Hepatocyte (in vitro differentiated cells): ENCODE measurements around the gene MORN2. TPM values are rescaled to one million over a fixed set of nuclear protein-coding genes. Genes with fewer than 3 reads are reported as not detected.

ENCODE experiments used
- DNase-seq: peaks from one replicate; pipeline ENCODE4 v3.0.0-alpha.2; 2016; ENCODE audit warnings: low spot score
- H2AFZ ChIP-seq: fragments of 200-600 bp; sonication (generic); 2 replicates; pipeline ENCODE4 v1.6.0; 2016; ENCODE audit warnings: antibody characterized with exemption, mild to moderate bottlenecking
- H3K27ac ChIP-seq: fragments of 200-600 bp; sonication (generic); 2 replicates; pipeline ENCODE4 v1.5.1; 2016; ENCODE audit warnings: mild to moderate bottlenecking
- H3K27me3 ChIP-seq: fragments of 200-600 bp; sonication (generic); 2 replicates; pipeline ENCODE4 v1.6.1; 2016
- H3K36me3 ChIP-seq: fragments of 200-600 bp; sonication (generic); replicated peaks from 2 replicates; pipeline ENCODE4 v1.5.1; 2016; ENCODE audit warnings: low read depth; ENCODE audit not compliant: insufficient read depth
- H3K4me1 ChIP-seq: fragments of 200-600 bp; sonication (generic); 2 replicates; pipeline ENCODE4 v1.5.1; 2016; ENCODE audit warnings: mild to moderate bottlenecking, moderate library complexity; ENCODE audit not compliant: insufficient read depth
- H3K4me2 ChIP-seq: fragments of 200-600 bp; sonication (generic); 2 replicates; pipeline ENCODE4 v1.6.0; 2016
- H3K4me3 ChIP-seq: fragments of 200-600 bp; sonication (generic); 2 replicates; pipeline ENCODE4 v1.5.1; 2016; ENCODE audit warnings: mild to moderate bottlenecking
- H3K79me2 ChIP-seq: fragments of 200-600 bp; sonication (generic); 2 replicates; pipeline ENCODE4 v1.6.0; 2017; ENCODE audit warnings: mild to moderate bottlenecking
- H3K9me2 ChIP-seq: fragments of 200-600 bp; sonication (generic); replicated peaks from 2 replicates; pipeline ENCODE4 v1.6.0; 2017; ENCODE audit warnings: mild to moderate bottlenecking; ENCODE audit not compliant: insufficient read depth
- H3K9me3 ChIP-seq: fragments of 200-600 bp; sonication (generic); 2 replicates; pipeline ENCODE4 v1.5.1; 2016; ENCODE audit warnings: low read depth, mild to moderate bottlenecking
- H4K20me1 ChIP-seq: fragments of 200-600 bp; sonication (generic); 2 replicates; pipeline ENCODE4 v1.6.0; 2016; ENCODE audit warnings: mild to moderate bottlenecking; ENCODE audit not compliant: insufficient read depth, poor library complexity, severe bottlenecking
- EZH2 ChIP-seq: fragments of 200-600 bp; sonication (generic); IDR thresholded peaks from 2 replicates; pipeline ENCODE4 v1.6.1; 2016; ENCODE audit warnings: antibody characterized with exemption, mild to moderate bottlenecking, borderline replicate concordance
- EZH2phosphoT487 ChIP-seq: fragments of 200-600 bp; sonication (generic); IDR thresholded peaks from one replicate; pipeline ENCODE4 v1.6.1; 2018; ENCODE audit warnings: antibody characterized with exemption, mild to moderate bottlenecking, low read depth, moderate library complexity; ENCODE audit not compliant: unreplicated experiment, severe bottlenecking
- WGBS: methylation state at CpG from one replicate; pipeline ENCODE4 v1.1.6; 2016; ENCODE audit warnings: low lambda C conversion rate; ENCODE audit errors: missing lambda C conversion rate; 5-methylcytosine and 5-hydroxymethylcytosine counted together
- polyA plus RNA-seq: library from polyadenylated mRNA; unstranded; fragments of >200 nt; fragmentation: Nextera tagmentation; extraction: Ambion mirVana; gene quantifications from 2 replicates; pipeline ENCODE4 v1.2.1, GENCODE V29; 2016
- total RNA-seq: library from RNA; depleted of rRNA; stranded (reverse); fragments of >200 nt; gene quantifications from 2 replicates; pipeline ENCODE4 v1.2.3, GENCODE V29; 2014
- TF ChIP-seq, protein P1 (sequence below): fragments of 200-600 bp; sonication (generic); IDR thresholded peaks from 2 replicates; pipeline ENCODE4 v1.5.1; 2016; ENCODE audit warnings: antibody characterized with exemption, mild to moderate bottlenecking; ENCODE audit not compliant: poor library complexity

The MORN2 gene
- total and polyA plus RNA-seq, 2 experiments from 2014 or later = 19.3 to 26.4 TPM

DNA sequence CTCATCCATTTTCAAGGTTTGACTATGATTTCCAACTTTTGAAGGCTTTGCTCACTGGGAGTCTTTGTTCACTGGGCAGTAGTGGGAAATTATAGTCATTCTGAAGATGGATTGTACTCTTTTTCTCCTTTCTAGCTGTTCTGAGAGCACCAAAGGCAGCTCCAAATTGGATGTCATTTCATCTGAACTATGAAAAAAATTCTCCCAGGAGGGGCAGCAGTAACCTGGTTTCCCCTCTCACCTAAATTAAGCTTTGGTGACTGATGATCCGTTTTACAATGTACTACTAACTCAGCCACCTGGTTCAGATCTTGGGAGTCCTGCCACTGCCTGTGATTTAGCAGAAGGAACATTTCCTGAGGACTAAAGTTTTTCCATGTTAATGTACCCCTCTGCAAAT, 31.5 kb downstream of the MORN2 start:
- Histone ChIP-seq H3K4me1 (no peaks in the 10 kb centered on the region), H2AFZ (no peak overlapping the region), H3K27me3 (no peaks in the 10 kb centered on the region), H4K20me1 (no peaks in the 10 kb centered on the region), H3K4me3 (no peak overlapping the region), H3K36me3 (no peaks in the 10 kb centered on the region), H3K79me2 (no peaks in the 10 kb centered on the region), H3K9me3 (no peaks in the 10 kb centered on the region), H3K4me2 (no peak overlapping the region), H3K9me2 (no peaks in the 10 kb centered on the region), H3K27ac (no peak overlapping the region)
- WGBS = 80% methylated on average over 1 of the region's 1 CpG
- no peak for DNase-seq
- TF ChIP-seq, protein P1, sequence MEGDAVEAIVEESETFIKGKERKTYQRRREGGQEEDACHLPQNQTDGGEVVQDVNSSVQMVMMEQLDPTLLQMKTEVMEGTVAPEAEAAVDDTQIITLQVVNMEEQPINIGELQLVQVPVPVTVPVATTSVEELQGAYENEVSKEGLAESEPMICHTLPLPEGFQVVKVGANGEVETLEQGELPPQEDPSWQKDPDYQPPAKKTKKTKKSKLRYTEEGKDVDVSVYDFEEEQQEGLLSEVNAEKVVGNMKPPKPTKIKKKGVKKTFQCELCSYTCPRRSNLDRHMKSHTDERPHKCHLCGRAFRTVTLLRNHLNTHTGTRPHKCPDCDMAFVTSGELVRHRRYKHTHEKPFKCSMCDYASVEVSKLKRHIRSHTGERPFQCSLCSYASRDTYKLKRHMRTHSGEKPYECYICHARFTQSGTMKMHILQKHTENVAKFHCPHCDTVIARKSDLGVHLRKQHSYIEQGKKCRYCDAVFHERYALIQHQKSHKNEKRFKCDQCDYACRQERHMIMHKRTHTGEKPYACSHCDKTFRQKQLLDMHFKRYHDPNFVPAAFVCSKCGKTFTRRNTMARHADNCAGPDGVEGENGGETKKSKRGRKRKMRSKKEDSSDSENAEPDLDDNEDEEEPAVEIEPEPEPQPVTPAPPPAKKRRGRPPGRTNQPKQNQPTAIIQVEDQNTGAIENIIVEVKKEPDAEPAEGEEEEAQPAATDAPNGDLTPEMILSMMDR = no peak
- TF ChIP-seq EZH2 = no peak
- no peak for TF ChIP-seq EZH2phosphoT487

DNA sequence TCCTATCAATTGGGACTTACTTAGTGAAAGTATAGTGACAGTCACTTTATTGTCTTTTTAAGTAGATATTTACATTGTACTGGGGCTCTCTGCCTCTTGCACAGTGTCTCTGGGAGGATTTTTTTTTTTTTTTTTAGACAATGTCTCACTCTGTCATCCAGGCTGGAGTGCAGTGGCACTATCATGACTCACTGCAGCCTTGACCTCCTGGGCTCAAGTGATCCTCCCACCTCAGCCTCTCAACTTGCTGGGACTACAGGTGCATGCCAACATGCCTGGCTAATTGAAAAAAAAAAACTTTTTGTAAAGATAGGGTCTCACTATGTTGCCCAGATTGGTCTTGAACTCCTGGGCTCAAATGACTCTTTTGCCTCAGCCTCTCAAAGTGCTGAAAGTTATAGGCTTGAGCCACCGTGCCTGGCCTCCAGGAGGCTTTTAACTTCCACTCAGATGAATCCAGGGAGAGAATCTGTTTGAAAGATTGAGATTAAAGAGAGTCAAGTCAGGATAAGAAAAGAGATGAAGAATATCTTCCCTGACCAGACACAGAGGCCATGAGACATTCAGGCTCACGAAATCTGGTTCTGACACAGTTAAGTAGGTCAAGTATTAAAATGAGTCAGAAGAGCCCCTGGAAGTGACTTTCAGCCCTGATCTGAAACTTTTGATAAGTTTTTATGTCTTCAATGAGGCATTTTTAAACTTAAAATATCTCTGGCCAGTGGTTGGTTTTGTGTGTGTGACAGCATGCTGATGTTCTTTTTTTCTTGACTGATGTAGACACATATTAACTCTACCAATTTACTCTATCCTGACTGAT, 32.2 kb downstream of the MORN2 start:
- no peak for DNase-seq
- TF ChIP-seq, protein P1 = no peak
- TF ChIP-seq EZH2phosphoT487 = no peak
- no peak for TF ChIP-seq EZH2
- Histone ChIP-seq H2AFZ (no peak overlapping the region), H3K4me1 (no peaks in the 10 kb centered on the region), H3K36me3 (no peaks in the 10 kb centered on the region), H3K9me3 (no peaks in the 10 kb centered on the region), H4K20me1 (no peaks in the 10 kb centered on the region), H3K27me3 (no peaks in the 10 kb centered on the region), H3K4me3 (no peak overlapping the region), H3K9me2 (no peaks in the 10 kb centered on the region), H3K27ac (no peak overlapping the region), H3K4me2 (no peak overlapping the region), H3K79me2 (no peaks in the 10 kb centered on the region)
- WGBS = 71% methylated on average over 2 of the region's 2 CpGs

DNA sequence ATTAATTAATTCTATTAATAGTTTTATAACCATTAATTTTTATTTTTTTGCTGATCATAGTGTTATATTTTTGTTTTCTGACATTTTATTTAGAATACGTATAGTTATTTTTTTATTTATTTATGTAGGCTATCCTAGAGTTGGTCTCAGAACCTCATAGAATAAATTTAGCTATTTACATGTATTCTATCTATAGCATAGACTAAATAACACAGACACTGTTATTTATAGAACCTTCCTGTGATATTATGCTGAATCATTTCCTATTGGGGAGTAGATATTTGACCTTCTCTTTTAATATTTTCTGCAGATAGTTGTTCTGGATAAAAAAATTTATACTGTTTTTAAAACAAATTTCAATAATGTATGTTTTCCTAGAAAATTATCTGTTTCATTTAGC, 34.1 kb downstream of the MORN2 start:
- H3K4me3 ChIP-seq = no peak overlapping the region
- no peaks in the 10 kb centered on the region for H3K4me1 ChIP-seq
- no peak overlapping the region for H3K27ac ChIP-seq
- no peaks in the 10 kb centered on the region for H3K36me3 ChIP-seq
- no peaks in the 10 kb centered on the region for H3K27me3 ChIP-seq
- H3K9me3 ChIP-seq = no peaks in the 10 kb centered on the region
- no peak for DNase-seq
- no peaks in the 10 kb centered on the region for H3K79me2 ChIP-seq
- no peaks in the 10 kb centered on the region for H4K20me1 ChIP-seq
- no peaks in the 10 kb centered on the region for H3K9me2 ChIP-seq
- no peak overlapping the region for H3K4me2 ChIP-seq
- TF ChIP-seq, protein P1 = no peak
- no peak for TF ChIP-seq EZH2phosphoT487
- TF ChIP-seq EZH2 = no peak
- H2AFZ ChIP-seq = no peak overlapping the region
- WGBS = 94% methylated on average over 1 of the region's 1 CpG
